GM12874 (cell line): ENCODE results near the gene MEGF6.

Experiments
- CTCF ChIP-seq: IDR thresholded peaks from 2 replicates; pipeline ENCODE4 v1.5.1; 2011; ENCODE audit warnings: low read depth, mild to moderate bottlenecking, control low read depth, low read length, moderate library complexity; ENCODE audit not compliant: insufficient read depth

Gene MEGF6

GRCh38 chr1:3571263-3571662 lies 40.0 kb downstream of the MEGF6 start:
- TF ChIP-seq CTCF: no peak

GRCh38 chr1:3570066-3570986 lies 41.0 kb downstream of the MEGF6 start:
- no peak for TF ChIP-seq CTCF

GRCh38 chr1:3569436-3569835 lies 41.9 kb downstream of the MEGF6 start:
- no peak for TF ChIP-seq CTCF

- no peak for TF ChIP-seq CTCF
These were observed 42.4 kb downstream of the MEGF6 start for GRCh38 chr1:3568815-3569435.

- no peak for TF ChIP-seq CTCF
These were observed 44.1 kb downstream of the MEGF6 start for GRCh38 chr1:3566951-3567804.

- TF ChIP-seq CTCF: no peak
These were observed 45.1 kb downstream of the MEGF6 start for GRCh38 chr1:3566003-3566885.
